HepG2 (cell line): Measurements from ENCODE around the gene NAA38. TPM values are rescaled to one million over a fixed set of nuclear protein-coding genes. Genes with fewer than 3 reads are reported as not detected.

Experiments used
- ATF7 ChIP-seq, 2 experiments: fragments of 450-650 bp in 1 of 2; sonication (generic) in 1 of 2; formaldehyde crosslinking in 1 of 2; IDR thresholded peaks; 2 replicates each; pipeline versions ENCODE4 v1.4.0 to v1.6.1; 2016 to 2020; ENCODE audit warnings: antibody characterized with exemption in 1 of 2, mild to moderate bottlenecking in 1 of 2, missing genetic modification reagents in 1 of 2
- ATM ChIP-seq: fragments of 450-650 bp; IDR thresholded peaks from 2 replicates; pipeline ENCODE4 v1.7.1; 2017; ENCODE audit warnings: mild to moderate bottlenecking, borderline replicate concordance
- CREM ChIP-seq, 2 experiments: sonication (generic) in 1 of 2; formaldehyde crosslinking in 1 of 2; IDR thresholded peaks; 2 replicates each; pipeline versions ENCODE4 v1.4.0 to v1.6.1; 2016 to 2020; ENCODE audit warnings: antibody characterized with exemption in 1 of 2, mild to moderate bottlenecking in 1 of 2, missing genetic modification reagents in 1 of 2
- DPF2 ChIP-seq: sonication (generic); formaldehyde crosslinking; IDR thresholded peaks from 2 replicates; pipeline ENCODE4 v1.4.0; 2020; ENCODE audit warnings: mild to moderate bottlenecking, low read depth, missing genetic modification reagents, borderline replicate concordance
- FOXO1 ChIP-seq: sonication (generic); formaldehyde crosslinking; IDR thresholded peaks from 2 replicates; pipeline ENCODE4 v1.4.0; 2020; ENCODE audit warnings: missing genetic modification reagents
- GATA4 ChIP-seq: sonication (generic); IDR thresholded peaks from 2 replicates; pipeline ENCODE4 v1.6.1; 2016; ENCODE audit warnings: antibody characterized with exemption, low read depth, borderline replicate concordance
- HOXD1 ChIP-seq: sonication (generic); formaldehyde crosslinking; IDR thresholded peaks from 2 replicates; pipeline ENCODE4 v1.5.0; 2020; ENCODE audit warnings: missing genetic modification reagents
- ISX ChIP-seq: sonication (generic); formaldehyde crosslinking; conservative IDR thresholded peaks from 2 replicates; pipeline ENCODE4 v1.5.0; 2020; ENCODE audit warnings: missing genetic modification reagents
- MXI1 ChIP-seq: IDR thresholded peaks from 3 replicates; pipeline ENCODE4 v1.6.1; 2012; ENCODE audit warnings: low read depth, low read length, inconsistent platforms, borderline replicate concordance
- NCOR1 ChIP-seq: fragments of 200-600 bp; sonication (generic); IDR thresholded peaks from 2 replicates; pipeline ENCODE4 v1.7.0; 2017; ENCODE audit warnings: antibody characterized with exemption, low read length, borderline replicate concordance
- SRF ChIP-seq: IDR thresholded peaks from 2 replicates; pipeline ENCODE4 v1.6.1; 2011; ENCODE audit warnings: mild to moderate bottlenecking, low read depth, low read length, moderate library complexity
- TP53 ChIP-seq: sonication (generic); formaldehyde crosslinking; conservative IDR thresholded peaks from 2 replicates; pipeline ENCODE4 v1.4.0; 2020; ENCODE audit warnings: missing genetic modification reagents
- U2AF2 ChIP-seq: fragments of 200-400 bp; formaldehyde crosslinking; IDR thresholded peaks from 2 replicates; pipeline ENCODE4 v1.6.1; 2017; ENCODE audit warnings: low read depth, mild to moderate bottlenecking, low read length
- YY1 ChIP-seq: IDR thresholded peaks from 2 replicates; pipeline ENCODE4 v1.6.1; 2011; ENCODE audit warnings: low read length, low read depth, moderate library complexity, mild to moderate bottlenecking; ENCODE audit not compliant: insufficient read depth, insufficient replicate concordance
- ZNF407 ChIP-seq: sonication (generic); formaldehyde crosslinking; IDR thresholded peaks from one replicate; pipeline ENCODE4 v1.5.1; 2020; ENCODE audit warnings: mild to moderate bottlenecking, missing genetic modification reagents; ENCODE audit errors: not compliant biosample characterization
- ZNF550 ChIP-seq: sonication (generic); formaldehyde crosslinking; IDR thresholded peaks from 2 replicates; pipeline ENCODE4 v1.4.0; 2020; ENCODE audit warnings: mild to moderate bottlenecking, missing genetic modification reagents, borderline replicate concordance
- ZNF670 ChIP-seq: sonication (generic); formaldehyde crosslinking; IDR thresholded peaks from 2 replicates; pipeline ENCODE4 v1.8.0; 2022; ENCODE audit warnings: mild to moderate bottlenecking, missing genetic modification reagents, borderline replicate concordance
- ZNF747 ChIP-seq: sonication (generic); formaldehyde crosslinking; IDR thresholded peaks from 2 replicates; pipeline ENCODE4 v1.8.1; 2023; ENCODE audit warnings: missing genetic modification reagents, mild to moderate bottlenecking, borderline replicate concordance
- ZNF777 ChIP-seq: sonication (generic); formaldehyde crosslinking; IDR thresholded peaks from 2 replicates; pipeline ENCODE4 v1.4.0; 2020; ENCODE audit warnings: missing genetic modification reagents
- polyA plus RNA-seq, 8 experiments: library from polyadenylated mRNA; depleted of rRNA in 3 of 8; stranded (reverse) in 7 of 8; unstranded in 1 of 8; fragments of >200 nt; fragmentation: Illumina TruSeq in 4 of 8; extraction: Trizol in 4 of 8; gene quantifications; 2 replicates each; pipeline versions ENCODE4 v1.2.1 to v1.2.3, GENCODE V29; 2011 to 2016; ENCODE audit warnings: low read depth in 4 of 8, missing spikeins in 1 of 8, mixed read lengths in 1 of 8; ENCODE audit not compliant: insufficient read depth in 1 of 8
- total RNA-seq, 5 experiments: library from RNA; depleted of rRNA; stranded (reverse); fragments of >200 nt; fragmentation: Illumina TruSeq; extraction: Trizol; gene quantifications; 2 replicates each; pipeline ENCODE4 v1.2.3, GENCODE V29; 2016; ENCODE audit warnings: low read depth in 1 of 5
- TF ChIP-seq, protein P1 (sequence below): sonication (generic); formaldehyde crosslinking; IDR thresholded peaks from 2 replicates; pipeline ENCODE4 v1.8.0; 2022; ENCODE audit warnings: mild to moderate bottlenecking, missing genetic modification reagents

NAA38 gene
- total and polyA plus RNA-seq, 2 of the 13 experiments (the other 11 are each of a cell fraction or from before 2014, with no cell fraction given) = 46.9 to 91.6 TPM

DNA sequence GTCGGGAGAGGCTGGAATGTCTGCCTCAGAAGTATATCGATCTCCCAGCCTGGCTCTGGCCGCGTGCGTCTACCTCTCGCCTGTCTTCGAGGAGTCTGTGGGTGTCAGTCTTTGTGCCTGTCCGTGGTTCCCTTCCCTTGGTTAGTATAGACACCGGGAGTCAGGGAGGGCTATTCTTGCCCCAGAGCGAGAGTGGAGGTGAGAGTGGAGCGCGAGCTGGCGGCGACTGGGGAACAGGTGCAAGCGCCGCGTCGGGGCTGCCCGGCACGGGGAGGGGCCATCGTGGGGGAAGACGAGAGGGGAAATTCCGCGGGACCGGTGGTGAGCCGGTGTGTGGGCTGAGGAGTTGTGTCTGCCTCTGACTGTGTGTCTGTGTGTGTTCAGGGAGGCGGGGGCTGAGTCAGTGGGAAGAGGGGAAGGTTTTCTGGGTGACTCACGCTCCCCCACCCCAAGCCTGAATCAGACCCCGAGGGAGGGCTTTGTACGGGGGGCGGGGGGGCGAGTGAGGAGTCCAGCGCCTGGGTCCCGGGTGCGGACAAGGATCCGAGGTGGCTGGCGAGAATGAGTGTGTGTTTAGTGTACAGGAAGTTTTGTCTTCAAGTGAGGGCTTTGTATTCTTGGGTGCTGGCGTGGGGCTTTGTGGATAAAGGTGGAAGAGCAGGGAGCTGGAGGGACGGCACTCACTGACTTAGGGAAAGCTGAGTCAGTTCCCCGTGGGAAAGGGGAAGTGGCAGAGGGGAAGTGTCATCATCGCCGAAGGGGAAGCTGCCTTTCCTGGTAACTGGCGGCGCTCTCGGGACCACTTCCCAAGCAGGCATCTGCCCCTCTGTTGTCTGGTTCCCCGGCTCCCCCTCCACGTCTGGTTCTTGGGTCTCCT, 14.7 kb downstream of the NAA38 start (continued):
- TF ChIP-seq ZNF407 (CRISPR knock-in tag) = no peak
- no peak for TF ChIP-seq DPF2
- no peak for TF ChIP-seq CREM (IDR thresholded peaks at IDR 0.05)
- no peak for TF ChIP-seq CREM (CRISPR knock-in tag; IDR thresholded peaks at IDR 0.05)
- no peak for TF ChIP-seq ZNF550 (CRISPR knock-in tag)
- no peak for TF ChIP-seq U2AF2
- TF ChIP-seq FOXO1 (CRISPR knock-in tag) = no peak
- no peak for TF ChIP-seq ZNF747 (CRISPR knock-in tag)
- TF ChIP-seq ISX (CRISPR knock-in tag) = no peak
- TF ChIP-seq MXI1 = no peak; the same call in 2 of the 3 replicates
- TF ChIP-seq ATF7 (IDR thresholded peaks at IDR 0.05) = no peak
- TF ChIP-seq ATF7 (CRISPR knock-in tag; IDR thresholded peaks at IDR 0.05) = no peak
- TF ChIP-seq TP53 (CRISPR knock-in tag) = no peak
- TF ChIP-seq ATM = no peak
- TF ChIP-seq HOXD1 (CRISPR knock-in tag) = 0 out of 2 replicates have a peak, but pooled peaks have one; percentile 17
- TF ChIP-seq NCOR1 = peak; percentile 8; the same call in 1 of the 2 replicates
- peak; percentile 5 for TF ChIP-seq YY1
- no peak; the same call in 1 of the 2 replicates for TF ChIP-seq ZNF777 (CRISPR knock-in tag)
- no peak for TF ChIP-seq GATA4
- TF ChIP-seq, protein P1, sequence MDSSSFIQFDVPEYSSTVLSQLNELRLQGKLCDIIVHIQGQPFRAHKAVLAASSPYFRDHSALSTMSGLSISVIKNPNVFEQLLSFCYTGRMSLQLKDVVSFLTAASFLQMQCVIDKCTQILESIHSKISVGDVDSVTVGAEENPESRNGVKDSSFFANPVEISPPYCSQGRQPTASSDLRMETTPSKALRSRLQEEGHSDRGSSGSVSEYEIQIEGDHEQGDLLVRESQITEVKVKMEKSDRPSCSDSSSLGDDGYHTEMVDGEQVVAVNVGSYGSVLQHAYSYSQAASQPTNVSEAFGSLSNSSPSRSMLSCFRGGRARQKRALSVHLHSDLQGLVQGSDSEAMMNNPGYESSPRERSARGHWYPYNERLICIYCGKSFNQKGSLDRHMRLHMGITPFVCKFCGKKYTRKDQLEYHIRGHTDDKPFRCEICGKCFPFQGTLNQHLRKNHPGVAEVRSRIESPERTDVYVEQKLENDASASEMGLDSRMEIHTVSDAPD (CRISPR knock-in tag) = no peak
- TF ChIP-seq SRF = no peak
- TF ChIP-seq ZNF670 (CRISPR knock-in tag) = 0 out of 2 replicates have a peak, but pooled peaks have one; percentile 26
